GM12891 (cell line): ENCODE results near the gene NDUFA8.

Experiments
- PAX5 ChIP-seq: IDR thresholded peaks from 2 replicates; pipeline ENCODE4 v1.6.1; 2011; ENCODE audit warnings: low read length, moderate library complexity, mild to moderate bottlenecking; ENCODE audit not compliant: insufficient read depth, severe bottlenecking
- POLR2A ChIP-seq: IDR thresholded peaks from 2 replicates; pipeline ENCODE4 v1.6.1; 2011; ENCODE audit warnings: low read depth, low read length, control low read depth
- POLR2AphosphoS5 ChIP-seq: IDR thresholded peaks from 2 replicates; pipeline ENCODE4 v1.6.1; 2011; ENCODE audit warnings: low read depth, low read length, control low read depth
- TAF1 ChIP-seq: IDR thresholded peaks from 2 replicates; pipeline ENCODE4 v1.6.1; 2011; ENCODE audit warnings: low read depth, low read length, control low read depth

DNA sequence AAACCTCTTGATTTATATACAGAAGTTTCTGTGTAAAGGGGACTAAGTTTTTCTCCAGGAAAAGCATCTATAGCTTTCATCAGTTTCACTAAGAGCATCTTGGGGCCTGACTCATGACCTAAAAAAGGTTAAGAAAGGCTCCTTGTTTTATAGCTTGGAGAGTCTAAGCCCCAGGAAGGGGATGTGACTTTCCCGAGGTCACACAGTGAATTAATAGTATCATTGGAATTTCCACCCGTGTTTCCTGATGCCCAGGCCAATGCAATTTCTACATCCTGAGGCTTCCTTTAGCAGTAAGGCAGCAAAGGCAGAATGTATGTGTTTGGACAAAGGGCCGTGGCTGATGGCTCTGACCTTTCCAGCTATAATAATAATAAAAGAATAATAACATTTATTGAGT lies 8.8 kb upstream of the NDUFA8 start:
- TF ChIP-seq POLR2A = no peak
- TF ChIP-seq POLR2AphosphoS5 = no peak
- TF ChIP-seq TAF1 = no peak
- TF ChIP-seq PAX5 = no peak
